Measurements from ENCODE around the gene NGDN. TPM values are rescaled to one million over a fixed set of nuclear protein-coding genes. Genes with fewer than 3 reads are reported as not detected.

The NGDN gene
- total RNA-seq, 3 donors from 2014 or later: 115 to 120 (median 117) TPM

DNA sequence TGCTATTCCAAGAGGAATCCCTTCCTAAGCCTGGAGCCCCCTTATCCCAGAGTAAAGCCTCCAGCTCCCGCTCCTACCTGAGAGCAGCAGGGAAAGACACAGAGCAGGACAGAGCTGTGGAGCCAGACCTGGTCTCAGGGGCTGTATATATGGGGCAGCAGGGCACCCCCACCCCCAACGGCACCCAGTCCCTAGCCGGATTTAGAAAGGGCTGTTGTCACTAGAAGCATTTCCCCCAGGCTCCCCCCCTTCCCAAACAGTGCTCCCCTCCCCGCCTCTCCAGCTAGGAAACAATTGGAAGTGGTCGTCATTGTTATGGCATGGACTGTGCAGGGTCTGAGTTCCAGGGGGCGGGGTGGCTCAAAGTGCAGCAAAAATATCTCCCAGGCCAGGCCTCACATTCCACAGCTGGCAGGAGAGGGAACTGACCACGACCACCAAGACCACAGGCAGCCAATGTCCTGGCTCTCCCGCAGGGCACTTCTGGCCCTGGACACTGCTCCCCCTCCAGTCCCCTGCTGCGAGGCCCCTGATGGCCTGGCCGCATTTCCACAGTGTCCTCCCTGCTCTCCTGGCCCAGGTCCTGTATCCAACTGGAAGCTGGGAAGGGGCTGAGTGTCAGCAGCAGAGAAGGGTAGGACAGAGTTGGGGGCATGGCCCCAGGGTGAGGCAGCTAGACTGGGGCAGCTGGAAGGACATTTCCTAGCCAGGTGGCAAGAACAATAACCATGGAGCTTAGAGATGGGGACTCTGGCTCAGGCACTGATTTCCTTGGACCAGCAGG lies 33.8 kb upstream of the NGDN start, which contains the start of gene MYH7:
Gene MYH7, minus strand, starts transcription at position 118 of the 784 bp plus-strand sequence. CDS start 1,928 bp downstream, outside the sequence.
- no peaks in the 10 kb centered on the region for H3K4me1 Mint-ChIP-seq (ENCODE audit: low read depth)
- ATAC-seq (no peak), DNase-seq (no peak)
- H3K36me3 Mint-ChIP-seq (ENCODE audit: insufficient read depth): no peaks in the 10 kb centered on the region
- no peaks in the 10 kb centered on the region for H3K9me3 Mint-ChIP-seq
- no peaks in the 10 kb centered on the region for H3K27me3 Mint-ChIP-seq (ENCODE audit: low read depth)
- H3K4me3 Mint-ChIP-seq: no peak within 1 kb of the TSS

DNA sequence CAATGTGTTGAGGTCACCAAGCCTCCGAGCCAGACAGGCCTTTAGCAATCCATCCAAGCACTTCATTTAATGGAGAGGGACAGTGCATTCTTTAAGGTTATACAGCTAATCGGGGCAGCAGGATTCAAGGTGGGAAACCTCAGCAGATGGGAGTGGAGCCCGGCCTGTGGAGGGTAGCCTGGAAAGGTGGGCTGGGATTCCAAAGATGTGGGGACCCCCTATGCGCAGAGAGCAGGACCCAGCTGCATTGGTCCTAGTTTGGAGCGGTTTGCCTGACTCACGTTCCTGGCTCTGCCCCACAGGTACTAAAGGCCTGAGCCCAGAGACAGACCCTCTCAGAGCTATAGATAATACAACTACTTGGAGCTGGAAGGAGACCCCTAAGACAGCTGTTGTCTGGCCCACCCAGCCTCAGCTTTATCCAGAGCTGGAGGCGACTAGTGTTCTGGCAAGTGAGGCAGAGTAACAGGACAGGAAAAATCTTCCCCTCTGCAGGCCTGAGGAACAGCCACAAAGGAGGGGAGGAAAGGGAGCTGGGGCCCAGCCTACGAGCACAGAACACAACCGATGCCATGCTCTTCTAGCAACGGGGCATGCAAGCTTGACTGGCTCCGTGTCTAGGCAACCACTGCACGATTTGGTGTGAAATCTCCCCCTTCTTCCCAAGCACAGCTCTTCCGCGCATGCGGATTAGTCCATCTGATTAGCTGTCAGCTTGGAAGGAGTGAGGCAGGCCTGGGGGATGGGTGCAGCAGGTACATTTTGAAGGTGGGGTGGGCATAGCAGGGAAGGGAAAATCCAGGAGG lies 33.0 kb upstream of the NGDN start:
- no peaks in the 10 kb centered on the region for H3K4me1 Mint-ChIP-seq (ENCODE audit: low read depth)
- H3K27me3 Mint-ChIP-seq (ENCODE audit: low read depth): no peaks in the 10 kb centered on the region
- H3K4me3 Mint-ChIP-seq: no peak overlapping the region
- no peaks in the 10 kb centered on the region for H3K36me3 Mint-ChIP-seq (ENCODE audit: insufficient read depth)
- no peak for DNase-seq
- no peak for ATAC-seq
- no peaks in the 10 kb centered on the region for H3K9me3 Mint-ChIP-seq

DNA sequence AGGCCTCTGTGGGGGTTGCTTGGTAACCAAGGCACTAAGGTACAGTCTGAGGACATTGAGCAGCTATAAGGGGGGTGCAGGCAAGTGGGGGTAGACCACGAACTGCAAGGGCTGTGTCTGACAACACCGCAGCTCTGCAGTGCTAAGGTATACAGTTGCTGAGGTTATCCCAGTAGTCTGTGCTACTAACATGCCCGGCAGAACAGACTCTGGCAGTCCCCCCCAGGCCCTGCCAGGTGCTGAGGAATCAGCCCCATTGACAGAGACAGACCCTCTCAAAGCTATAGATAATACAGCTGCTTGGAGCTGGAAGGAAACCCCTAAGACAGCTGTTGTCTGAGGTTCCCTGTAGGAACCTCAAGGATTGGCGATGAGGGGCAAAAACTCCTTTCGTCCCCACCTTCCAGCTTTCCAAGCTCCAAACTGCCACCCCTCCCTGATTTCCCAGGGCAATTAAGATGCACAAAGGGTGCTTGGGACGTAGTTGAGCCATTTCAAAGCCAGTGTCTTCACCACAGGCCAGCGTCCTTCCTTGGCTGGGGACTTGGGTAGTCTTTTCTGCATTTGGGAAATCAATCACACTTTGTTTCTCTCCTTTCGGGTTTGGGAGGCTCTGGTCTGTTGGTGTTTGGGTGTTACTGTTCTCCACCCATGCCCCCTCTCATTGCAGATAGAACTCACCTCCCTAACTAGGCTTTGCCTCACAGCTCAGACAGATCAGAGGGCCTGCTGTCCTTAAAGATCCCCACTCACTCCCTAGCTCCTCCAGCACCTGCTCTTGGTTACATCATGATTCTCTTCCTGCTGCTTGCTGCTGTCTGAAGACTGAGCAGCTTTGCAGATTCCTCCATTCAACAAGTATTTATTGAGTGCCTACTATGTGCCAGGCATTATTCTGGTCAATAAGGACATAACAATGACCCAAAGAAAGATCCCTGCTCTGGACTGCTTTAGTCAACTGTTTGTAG lies 32.1 kb upstream of the NGDN start:
- H3K36me3 Mint-ChIP-seq (ENCODE audit: insufficient read depth): no peaks in the 10 kb centered on the region
- no peaks in the 10 kb centered on the region for H3K9me3 Mint-ChIP-seq
- H3K4me3 Mint-ChIP-seq: no peak overlapping the region
- ATAC-seq (no peak), DNase-seq (no peak)
- H3K27me3 Mint-ChIP-seq (ENCODE audit: low read depth): no peaks in the 10 kb centered on the region
- H3K4me1 Mint-ChIP-seq (ENCODE audit: low read depth): no peaks in the 10 kb centered on the region

DNA sequence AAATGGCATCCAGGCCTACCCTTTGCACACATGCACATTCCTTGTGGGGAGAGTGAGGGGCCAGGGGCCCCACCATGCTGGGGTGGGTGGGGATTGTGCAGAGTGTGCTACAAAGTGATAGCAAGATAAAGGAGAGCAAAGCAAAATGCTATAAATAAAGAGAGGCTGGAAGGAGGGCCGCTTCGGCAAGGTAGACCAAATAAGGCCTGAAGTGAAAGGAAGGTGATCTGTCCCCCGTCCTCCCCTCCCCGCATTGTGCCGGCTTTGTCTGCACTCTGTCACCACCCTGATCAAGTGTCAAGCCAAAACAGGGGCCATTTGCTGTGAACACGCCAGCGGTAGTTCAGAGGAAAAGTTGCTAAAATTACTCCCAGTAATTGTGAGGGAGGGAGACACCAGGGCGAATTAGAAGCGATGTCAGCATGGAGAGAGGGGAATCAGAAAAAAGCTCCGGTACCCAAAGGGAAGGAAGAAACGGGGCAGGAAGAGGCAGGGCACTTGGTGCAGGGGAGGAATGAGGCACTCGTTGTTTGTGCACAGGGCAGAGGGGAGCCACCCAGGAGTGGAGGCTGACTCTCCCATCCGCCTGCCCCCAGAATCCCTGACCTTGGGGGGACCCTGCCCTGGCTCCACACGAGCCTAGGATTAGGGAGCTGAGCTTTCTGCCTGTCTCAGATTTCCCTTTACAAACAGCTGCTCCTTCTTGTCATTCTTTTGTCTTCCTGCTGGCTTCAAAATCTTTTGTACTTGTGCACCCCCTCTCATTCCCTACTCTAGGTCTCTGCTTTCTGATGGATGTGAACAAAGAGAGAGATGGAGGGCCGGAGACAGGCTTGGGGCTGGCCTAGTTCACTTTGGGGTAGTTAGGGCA lies 31.2 kb upstream of the NGDN start:
- Mint-ChIP-seq H3K27me3 (ENCODE audit: low read depth) (peaks cover 1% of the 10 kb centered on the region), H3K36me3 (ENCODE audit: insufficient read depth) (no peaks in the 10 kb centered on the region), H3K9me3 (no peaks in the 10 kb centered on the region), H3K4me3 (no peak overlapping the region), H3K4me1 (ENCODE audit: low read depth) (no peaks in the 10 kb centered on the region)
- DNase-seq: no peak
- ATAC-seq: no peak

DNA sequence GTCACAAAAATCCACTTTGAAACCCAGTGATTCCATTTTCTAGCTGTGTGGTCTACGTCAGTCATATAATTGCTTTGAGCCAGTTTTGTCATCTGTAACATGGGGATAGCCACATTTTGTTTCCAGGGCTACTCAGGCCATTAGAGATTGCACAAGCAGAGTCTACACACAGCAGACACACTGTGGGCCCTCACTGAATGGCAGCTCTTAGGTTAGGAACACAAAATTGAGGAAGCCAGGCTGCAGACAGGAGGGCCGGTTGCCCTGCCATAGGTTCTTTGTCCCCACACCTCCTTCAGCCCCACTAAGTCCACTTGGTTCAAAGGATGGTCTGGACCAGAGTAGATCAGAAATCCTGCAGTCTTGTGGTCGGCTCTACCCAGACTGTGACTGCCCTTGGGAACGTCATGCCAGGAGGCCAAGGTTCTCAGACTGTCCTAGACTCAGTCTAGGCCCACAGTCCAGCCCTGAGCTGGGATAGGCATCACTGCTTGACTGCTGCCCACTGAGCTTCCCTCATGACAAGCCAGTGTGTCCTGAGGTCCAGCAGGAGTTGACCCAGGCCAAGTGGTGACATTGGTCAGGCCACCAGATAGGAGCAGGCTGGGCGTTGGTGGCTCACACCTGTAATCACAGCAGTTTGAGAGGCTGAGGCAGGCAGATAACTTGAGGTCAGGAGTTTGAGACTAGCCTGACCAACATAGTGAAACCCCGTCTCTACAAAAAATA lies 30.2 kb upstream of the NGDN start:
- H3K9me3 Mint-ChIP-seq: no peaks in the 10 kb centered on the region
- H3K4me1 Mint-ChIP-seq (ENCODE audit: low read depth): no peaks in the 10 kb centered on the region
- H3K36me3 Mint-ChIP-seq (ENCODE audit: insufficient read depth): no peaks in the 10 kb centered on the region
- H3K27me3 Mint-ChIP-seq (ENCODE audit: low read depth): peaks cover 1% of the 10 kb centered on the region
- no peak overlapping the region for H3K4me3 Mint-ChIP-seq
- DNase-seq (no peak), ATAC-seq (no peak)

DNA sequence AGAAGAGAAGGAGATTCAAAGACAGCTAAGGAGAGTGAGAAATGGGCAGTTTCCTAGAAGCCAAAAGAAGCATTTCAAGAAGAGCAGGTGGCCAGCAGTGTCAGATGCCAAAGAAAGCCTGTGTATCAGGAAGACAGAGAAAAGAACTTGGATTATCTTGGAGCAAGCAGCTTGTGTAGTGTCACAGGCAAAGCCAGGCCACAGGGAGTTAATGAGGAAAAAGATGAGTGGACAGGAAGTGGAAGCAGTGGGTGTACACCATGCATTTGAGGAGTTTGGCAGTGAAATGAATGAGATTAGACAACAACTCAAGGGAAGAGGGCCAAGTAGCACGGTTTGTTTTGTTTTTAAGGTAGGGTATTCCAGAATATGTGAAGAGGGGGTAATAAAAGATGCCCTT lies 28.4 kb upstream of the NGDN start:
- Mint-ChIP-seq H3K4me3 (no peak overlapping the region), H3K36me3 (ENCODE audit: insufficient read depth) (no peaks in the 10 kb centered on the region), H3K4me1 (ENCODE audit: low read depth) (no peaks in the 10 kb centered on the region), H3K9me3 (no peaks in the 10 kb centered on the region), H3K27me3 (ENCODE audit: low read depth) (peaks cover 1% of the 10 kb centered on the region)
- ATAC-seq: no peak
- DNase-seq: no peak

DNA sequence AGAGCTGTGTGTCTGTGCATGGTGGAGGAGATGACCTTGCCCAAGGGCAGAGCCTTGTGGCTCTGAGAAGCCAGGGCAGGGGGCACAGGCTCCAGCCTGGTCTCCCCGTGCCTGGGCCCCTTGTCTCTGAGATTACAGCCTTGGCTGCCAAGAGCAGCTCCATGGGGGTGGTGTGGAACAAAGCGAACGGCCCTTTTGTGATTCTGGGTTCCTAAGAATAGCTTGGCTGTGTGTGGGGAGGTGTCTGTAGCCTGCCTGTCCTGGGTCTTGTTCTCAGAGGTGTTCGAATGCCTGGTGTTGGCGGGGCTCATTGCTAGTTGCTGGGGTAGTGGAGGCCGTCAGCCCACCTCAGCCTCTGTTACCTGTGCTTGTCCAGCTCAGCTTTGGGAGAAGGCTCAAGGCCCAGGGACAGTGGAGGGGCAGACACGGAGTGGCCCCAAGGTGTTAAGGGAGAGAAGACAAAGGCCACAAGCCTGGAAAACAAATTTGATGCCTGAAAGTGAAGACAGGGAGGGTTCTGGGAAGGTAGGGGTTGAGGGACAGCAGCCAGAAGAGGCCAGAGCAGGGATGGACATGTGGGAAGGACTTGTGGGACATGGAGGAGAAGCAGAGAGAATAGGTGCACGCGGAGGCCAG lies 26.7 kb upstream of the NGDN start:
- peaks cover 1% of the 10 kb centered on the region for H3K27me3 Mint-ChIP-seq (ENCODE audit: low read depth)
- peaks cover under 1% of the 10 kb centered on the region for H3K4me1 Mint-ChIP-seq (ENCODE audit: low read depth)
- ATAC-seq (no peak), DNase-seq (no peak)
- no peaks in the 10 kb centered on the region for H3K9me3 Mint-ChIP-seq
- H3K4me3 Mint-ChIP-seq: no peak overlapping the region
- no peaks in the 10 kb centered on the region for H3K36me3 Mint-ChIP-seq (ENCODE audit: insufficient read depth)

DNA sequence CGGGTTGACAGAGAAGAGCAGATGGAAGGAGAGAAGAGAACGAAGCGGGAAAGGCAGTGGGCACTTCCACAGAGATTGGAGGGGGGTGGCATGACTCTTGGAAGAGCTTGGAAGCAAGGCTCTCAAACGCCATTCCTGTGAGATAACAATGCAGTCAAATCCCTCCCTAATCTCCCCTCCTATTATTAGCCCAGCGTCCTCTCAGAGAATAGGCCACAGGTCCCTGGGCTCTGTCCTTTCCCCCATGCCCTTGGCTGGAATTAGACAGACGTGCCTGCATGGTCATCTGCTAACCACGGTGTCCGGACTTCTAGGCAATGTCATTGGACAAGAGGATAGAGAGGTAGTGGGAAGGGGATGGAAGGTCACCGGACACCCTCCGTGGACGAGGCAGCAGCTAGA lies 26.1 kb upstream of the NGDN start:
- DNase-seq (no peak), ATAC-seq (no peak)
- H3K27me3 Mint-ChIP-seq (ENCODE audit: low read depth): peaks cover 1% of the 10 kb centered on the region
- H3K4me1 Mint-ChIP-seq (ENCODE audit: low read depth): peaks cover 2% of the 10 kb centered on the region
- H3K4me3 Mint-ChIP-seq: no peak overlapping the region
- no peaks in the 10 kb centered on the region for H3K36me3 Mint-ChIP-seq (ENCODE audit: insufficient read depth)
- H3K9me3 Mint-ChIP-seq: no peaks in the 10 kb centered on the region

DNA sequence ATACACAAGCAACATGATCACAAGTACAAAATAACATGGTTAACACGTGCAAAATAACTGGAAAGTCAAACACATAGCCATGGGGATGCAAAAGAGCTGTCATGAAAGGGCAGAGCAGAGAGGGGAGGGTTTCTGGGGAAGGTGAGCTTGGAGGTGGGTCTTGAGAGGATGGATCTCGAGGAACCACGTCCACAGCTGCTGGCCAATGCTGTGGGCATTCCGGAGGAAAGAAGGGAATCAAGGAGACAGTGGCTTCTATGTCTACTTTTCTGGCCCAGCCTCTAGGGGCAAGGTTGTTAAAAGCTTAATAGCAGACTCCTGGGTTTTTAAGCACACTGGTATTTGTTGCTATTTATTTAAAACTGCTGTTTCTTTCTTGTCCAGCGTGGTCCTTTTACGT lies 25.6 kb upstream of the NGDN start:
- Mint-ChIP-seq H3K36me3 (ENCODE audit: insufficient read depth) (no peaks in the 10 kb centered on the region), H3K4me3 (no peak overlapping the region), H3K27me3 (ENCODE audit: low read depth) (peaks cover 1% of the 10 kb centered on the region), H3K9me3 (no peaks in the 10 kb centered on the region), H3K4me1 (ENCODE audit: low read depth) (peaks cover 2% of the 10 kb centered on the region)
- no peak for ATAC-seq
- no peak for DNase-seq

DNA sequence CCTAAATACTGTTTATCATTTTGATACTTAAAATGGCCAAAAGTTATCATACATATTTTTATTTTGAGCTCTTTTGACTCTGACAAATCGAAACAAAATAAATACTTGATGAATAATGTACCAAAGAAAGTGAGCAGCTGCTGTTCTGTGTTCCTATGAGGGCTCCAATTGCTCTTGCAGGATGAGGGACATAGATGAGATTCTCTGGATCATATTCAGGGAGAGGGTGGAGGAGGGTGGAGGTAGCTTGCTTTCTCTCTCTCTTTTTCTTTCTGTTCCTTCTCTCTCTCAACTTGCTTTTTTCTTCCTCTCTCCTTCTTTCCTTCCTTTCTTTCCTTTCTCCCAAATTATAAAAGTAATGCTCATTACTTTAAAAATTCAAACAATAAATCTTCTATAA lies 25.2 kb upstream of the NGDN start:
- DNase-seq (no peak), ATAC-seq (no peak)
- Mint-ChIP-seq H3K4me3 (no peak overlapping the region), H3K9me3 (no peaks in the 10 kb centered on the region), H3K36me3 (ENCODE audit: insufficient read depth) (no peaks in the 10 kb centered on the region), H3K4me1 (ENCODE audit: low read depth) (peaks cover 2% of the 10 kb centered on the region), H3K27me3 (ENCODE audit: low read depth) (peaks cover 1% of the 10 kb centered on the region)

DNA sequence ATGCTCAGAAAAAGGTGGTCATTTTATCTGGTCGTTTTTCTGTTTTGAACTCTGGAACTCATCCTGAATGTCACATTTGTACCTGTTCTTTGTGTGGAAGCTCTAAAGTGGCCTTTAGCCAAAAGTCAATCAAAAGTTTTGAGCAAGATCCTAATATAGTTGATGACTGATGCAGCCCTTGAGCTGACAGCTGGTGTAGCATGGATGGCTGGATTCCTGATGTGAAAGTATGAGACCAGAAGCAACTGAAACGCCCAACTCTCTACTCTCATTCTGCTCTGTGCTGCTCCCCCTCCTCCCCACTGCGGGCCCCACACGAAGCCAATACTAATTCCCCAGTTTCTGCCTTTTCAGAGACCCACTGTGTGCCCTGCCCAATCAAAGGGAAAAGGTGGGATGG lies 23.7 kb upstream of the NGDN start:
- Mint-ChIP-seq H3K4me1 (ENCODE audit: low read depth) (peaks cover 2% of the 10 kb centered on the region), H3K36me3 (ENCODE audit: insufficient read depth) (no peaks in the 10 kb centered on the region), H3K27me3 (ENCODE audit: low read depth) (peaks cover 7% of the 10 kb centered on the region), H3K4me3 (no peak overlapping the region), H3K9me3 (no peaks in the 10 kb centered on the region)
- DNase-seq (no peak), ATAC-seq (no peak)

DNA sequence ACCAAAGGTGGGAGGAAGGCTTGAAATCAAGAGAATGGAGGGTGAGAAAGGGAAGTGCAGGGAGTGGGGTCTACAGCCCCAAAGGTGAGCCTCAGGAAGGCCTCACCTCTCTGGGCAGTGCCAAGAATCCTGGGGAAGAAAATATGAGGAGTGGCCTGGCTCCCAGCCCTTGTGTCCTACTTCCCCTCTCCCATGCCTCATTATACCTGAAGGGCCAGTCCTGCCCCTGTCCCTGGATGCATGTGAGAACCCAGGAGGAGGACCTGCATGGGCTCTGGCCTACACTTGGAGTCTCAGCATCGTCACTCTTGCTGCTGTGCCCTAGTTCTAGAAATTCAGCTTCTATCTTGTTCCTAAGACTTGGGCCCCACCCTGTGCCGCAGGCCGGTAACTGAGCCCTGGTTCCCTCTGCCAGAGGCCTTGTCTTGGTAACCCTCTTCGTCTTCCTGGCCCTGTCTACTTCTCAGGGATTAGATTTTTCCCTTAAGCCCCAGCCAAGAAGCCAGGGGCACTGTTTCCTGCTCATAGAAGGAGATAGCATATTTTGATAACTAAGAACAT lies 23.1 kb upstream of the NGDN start:
- no peak for ATAC-seq
- H3K9me3 Mint-ChIP-seq: no peaks in the 10 kb centered on the region

More for the DNA sequence above, 23.1 kb upstream of the NGDN start:
- no peak for DNase-seq
- Mint-ChIP-seq H3K4me1 (ENCODE audit: low read depth) (peaks cover 2% of the 10 kb centered on the region), H3K27me3 (ENCODE audit: low read depth) (peaks cover 9% of the 10 kb centered on the region), H3K4me3 (no peak overlapping the region), H3K36me3 (ENCODE audit: insufficient read depth) (no peaks in the 10 kb centered on the region)
